ENCODE measurements around the gene HES5.
"Not testable (repeated sequence)": the region's sequence is repeated elsewhere in the genome, so short reads cannot be mapped to it uniquely, and the experiment has no call there.

Gene HES5

DNA sequence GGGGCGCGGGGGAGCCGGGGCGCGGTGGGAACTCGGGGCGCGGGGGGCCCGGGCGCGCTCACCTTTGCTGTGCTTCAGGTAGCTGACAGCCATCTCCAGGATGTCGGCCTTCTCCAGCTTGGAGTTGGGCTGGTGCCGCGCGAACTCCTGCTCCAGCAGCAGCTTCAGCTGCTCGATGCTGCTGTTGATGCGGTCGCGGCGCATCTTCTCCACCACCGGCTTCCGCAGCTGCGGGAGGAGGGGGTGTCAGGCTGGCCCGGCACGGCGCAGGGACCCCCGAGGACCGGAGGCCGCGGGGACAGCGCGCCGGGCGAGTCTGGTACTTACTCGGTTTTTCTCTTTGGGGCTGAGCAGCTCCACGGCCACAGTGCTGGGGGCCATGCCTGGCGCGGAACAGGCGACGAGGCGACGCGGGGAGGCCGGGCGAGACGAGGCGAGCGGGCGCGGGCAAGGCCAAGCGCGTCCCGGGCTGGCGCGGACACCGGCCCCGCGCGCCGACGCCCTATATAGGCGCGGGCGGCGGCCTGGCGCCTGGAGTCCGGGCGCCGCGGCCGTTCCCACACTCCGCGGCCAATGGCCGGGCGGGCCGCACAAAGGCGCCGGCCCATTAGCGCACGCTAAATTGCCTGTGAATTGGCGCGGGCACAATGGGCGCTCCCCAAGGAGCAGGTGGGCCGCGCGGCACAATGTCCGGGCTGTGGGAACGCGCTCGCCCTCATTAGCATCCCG lies at the start of gene HES5:
Gene HES5, minus strand, starts transcription at position 480 of the 729 bp plus-strand sequence. Its CDS starts 99 bp downstream, at position 381.
- DNase-seq: no peak

- no peak for DNase-seq
Observed at GRCh38 chr1:2578758-2579118, 48.7 kb upstream of the HES5 start.

DNA sequence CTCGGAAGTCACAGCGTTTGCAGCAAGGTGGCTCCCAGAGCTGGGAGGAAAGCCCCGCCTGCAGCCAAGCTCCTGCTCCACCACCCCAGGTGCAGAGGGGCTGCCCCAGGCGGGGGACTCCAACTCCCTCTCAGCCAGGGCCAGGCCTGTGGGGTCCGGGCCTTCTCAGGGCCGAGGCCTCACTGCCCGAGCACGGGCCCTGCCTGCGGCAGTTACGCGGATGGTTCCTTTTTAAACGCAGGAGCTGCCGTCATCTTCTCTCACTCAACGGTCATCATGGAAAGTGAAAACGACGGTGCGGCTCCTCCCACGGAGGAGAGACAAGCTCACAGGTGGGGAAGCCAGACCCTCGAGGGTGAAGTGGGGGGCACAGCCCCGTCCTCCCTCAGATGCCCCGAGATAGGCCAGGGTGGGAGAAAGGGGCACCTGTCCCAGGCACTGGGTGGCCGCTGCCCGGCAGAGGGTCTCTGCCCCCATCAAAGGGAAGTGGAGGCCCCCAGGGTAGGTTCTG lies 47.6 kb upstream of the HES5 start:
- DNase-seq: not testable (repeated sequence)

GRCh38 chr1:2575801-2576663 lies 46.0 kb upstream of the HES5 start:
- DNase-seq: no peak

DNA sequence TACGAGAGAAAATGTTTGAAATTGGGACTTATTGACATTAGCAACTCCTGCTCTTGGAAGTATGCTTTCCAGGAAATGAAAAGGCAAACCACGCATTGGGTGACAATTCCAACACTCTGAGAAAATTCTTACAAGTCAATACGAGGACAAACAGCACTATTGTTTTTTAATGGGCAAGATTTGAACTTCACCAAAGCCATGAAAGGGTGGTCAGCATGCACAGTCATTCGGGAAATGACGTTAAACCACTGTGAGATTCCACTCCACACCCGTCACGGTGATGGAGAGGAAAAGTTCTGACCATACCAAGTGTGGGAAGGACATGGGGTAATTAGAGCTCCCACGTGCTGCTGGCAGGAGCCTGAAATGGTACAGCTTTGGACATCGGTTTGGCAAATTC lies 44.3 kb upstream of the HES5 start:
- no peak for DNase-seq

- DNase-seq: no peak
Observed at GRCh38 chr1:2573250-2573920, 43.3 kb upstream of the HES5 start.

GRCh38 chr1:2571348-2571747 lies 41.3 kb upstream of the HES5 start:
- DNase-seq: no peak

- DNase-seq: no peak
Observed at GRCh38 chr1:2570332-2570731, 40.3 kb upstream of the HES5 start.

GRCh38 chr1:2569703-2570102 lies 39.6 kb upstream of the HES5 start:
- DNase-seq: not testable (repeated sequence)

GRCh38 chr1:2569060-2569459 lies 39.0 kb upstream of the HES5 start:
- no peak for DNase-seq

DNA sequence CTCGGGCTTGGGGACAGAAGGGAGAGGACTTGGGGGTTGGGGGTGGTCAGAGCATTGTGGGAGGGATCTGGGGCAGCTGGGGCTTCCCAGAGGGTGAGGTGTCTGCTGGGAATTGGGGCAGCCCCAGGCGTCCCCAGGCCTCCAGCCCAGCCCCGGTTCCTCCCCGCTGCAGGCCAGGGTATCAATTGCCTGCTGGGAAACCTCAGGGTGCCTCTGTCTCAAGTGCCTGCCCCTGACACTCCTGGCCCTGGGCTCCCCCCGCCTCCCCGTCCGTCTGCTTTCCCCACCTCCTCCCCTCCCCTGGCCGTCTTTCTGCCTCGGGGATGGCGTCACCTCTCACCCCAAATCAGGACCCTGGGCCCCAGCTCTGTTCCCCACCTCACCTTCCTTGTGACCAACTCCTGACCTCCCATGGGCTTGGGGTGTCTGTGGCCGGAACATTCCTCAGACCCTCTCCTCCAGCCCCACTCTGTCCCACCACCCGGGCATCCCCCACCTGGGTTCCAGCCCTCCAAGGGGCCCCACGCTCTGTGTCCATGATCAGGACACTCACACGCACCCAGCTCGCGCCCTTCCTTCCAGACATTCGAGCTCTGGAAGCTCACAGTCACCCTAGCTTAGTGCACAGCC lies 38.2 kb upstream of the HES5 start:
- not testable (repeated sequence) for DNase-seq

DNA sequence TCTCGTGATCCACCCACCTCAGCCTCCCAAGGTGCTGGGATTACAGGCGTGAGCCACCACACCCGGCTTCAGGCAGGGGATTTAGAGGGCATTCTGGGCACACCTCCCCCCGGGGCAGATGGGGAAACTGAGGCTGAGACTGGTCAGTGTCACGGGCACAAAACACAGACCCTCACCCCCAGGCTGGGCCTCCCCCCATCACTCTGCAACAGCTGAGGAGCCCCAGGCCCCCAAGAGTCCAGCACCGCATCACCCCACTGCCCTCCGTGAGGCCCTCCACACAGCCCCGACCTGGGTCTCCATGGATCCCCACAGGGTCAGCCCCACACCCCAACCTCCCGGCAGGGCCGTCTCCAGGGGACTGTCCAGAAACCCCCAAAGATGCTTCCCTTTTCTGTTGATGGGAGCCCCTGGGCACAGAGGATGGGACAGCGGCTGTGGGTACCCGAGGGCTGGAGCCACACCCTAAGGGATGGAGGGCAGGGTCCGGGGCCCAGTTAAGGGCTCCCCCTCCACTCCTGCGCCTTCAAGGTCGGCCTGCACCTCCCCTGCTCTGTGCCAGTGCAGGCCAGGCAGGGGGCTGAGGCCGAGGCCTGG lies 37.1 kb upstream of the HES5 start:
- no peak for DNase-seq

GRCh38 chr1:2566101-2567045 lies 36.3 kb upstream of the HES5 start:
- no peak for DNase-seq

GRCh38 chr1:2564815-2565374 lies 34.8 kb upstream of the HES5 start:
- DNase-seq: no peak

DNA sequence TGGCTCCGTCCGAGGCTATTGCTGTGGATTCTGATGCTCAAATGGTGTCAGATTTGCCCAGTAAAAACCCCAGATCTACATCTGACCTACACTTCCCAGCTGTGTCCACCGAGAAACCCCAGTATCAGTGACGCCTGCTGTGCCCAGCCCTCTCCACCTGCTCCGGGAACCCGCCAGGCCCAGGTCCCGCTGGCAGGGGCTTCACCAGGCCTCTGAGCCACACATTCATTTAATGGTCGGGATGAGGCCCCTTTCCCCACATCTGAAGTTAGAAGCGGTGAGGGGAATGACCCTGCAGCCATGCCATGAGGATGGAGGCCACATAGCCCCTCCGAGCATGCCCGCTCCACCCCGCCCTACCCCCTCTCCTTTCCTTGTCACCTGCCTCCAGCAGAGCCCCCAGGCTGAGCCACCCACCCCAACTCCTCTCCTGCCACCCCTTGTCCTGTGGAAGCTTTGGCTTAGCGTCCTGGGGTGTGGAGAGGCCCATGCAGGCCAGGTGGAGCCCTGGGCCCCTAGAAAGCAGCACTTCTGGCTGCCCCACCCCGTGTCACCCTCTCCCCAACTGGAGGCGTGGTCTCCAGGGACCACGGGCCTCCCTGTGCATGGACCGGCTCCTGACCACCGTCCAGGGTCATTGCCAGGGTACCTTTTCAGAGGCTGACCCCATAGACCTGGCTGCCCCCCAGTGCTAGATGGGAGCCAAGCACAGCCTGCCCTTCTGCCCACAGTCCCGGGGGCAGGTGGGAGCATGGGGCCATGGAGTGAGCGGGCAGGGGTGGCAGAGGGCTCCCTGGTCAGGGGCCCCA lies 34.1 kb upstream of the HES5 start:
- no peak for DNase-seq

GRCh38 chr1:2563205-2563604 lies 33.1 kb upstream of the HES5 start:
- DNase-seq: no peak

DNA sequence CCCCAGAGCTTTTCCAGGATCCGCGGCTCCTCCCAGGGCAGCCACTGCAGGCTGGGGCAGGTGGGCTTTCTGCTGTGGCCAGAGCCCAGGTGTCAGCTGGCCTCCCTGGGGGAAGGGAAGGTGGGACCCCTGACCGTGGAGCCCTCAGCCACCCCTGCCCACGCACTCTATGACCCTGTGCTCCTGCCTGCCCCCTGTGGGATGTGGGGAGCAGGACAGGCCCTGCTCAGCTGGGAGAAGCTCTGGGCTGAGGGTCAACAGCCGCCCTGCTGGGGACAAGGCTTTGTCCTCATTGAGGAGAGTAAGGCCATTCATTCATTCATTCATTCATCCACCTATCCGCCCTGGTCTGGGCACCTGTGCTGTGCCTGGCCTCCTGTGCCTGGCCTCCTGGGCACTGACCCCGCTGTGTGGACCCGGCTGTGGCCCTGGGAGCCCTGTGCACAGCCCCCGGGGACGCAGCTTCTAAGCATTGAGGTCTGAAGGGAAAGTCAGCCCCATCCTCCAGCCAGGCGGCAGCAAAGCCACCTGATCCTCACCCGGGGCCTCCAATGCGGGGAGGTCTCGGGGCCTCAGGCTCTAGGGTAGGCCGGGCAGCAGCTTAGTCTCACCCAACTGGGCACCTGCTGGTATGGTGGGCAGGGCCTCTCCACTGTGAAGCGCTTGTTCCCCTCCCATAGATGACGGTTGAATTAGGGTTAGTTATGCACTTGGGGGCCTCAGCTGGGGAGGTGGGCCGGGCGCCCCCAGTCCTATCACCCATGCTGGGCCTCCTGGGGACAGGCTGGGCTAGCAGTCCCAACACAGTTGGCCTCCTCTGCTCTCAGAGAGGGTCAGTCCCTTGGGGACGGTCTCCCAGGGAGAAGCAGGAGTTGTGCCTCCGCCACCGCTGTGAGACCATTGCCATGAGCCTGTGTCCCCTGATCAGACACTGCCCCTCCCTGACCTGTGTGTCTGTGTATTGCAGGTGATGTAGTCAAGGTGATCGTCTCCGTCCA lies 32.1 kb upstream of the HES5 start:
- DNase-seq: no peak

- no peak for DNase-seq
Observed at GRCh38 chr1:2561446-2561845, 31.4 kb upstream of the HES5 start.

Data from SIG-M5 (cell line).